Thoracic aorta (tissue), 2 donors: ENCODE results near the gene METTL4. TPM values are rescaled to one million over a fixed set of nuclear protein-coding genes. Genes with fewer than 3 reads are reported as not detected.
A peak's percentile ranks its signal among the peaks of the same experiment; 100 is the strongest.

ENCODE experiments used
- ATAC-seq: fragments of 150-250 bp; one replicate; pipeline ENCODE4 v1.8.0; 2017; ENCODE audit warnings: low read depth; ENCODE audit not compliant: insufficient number of reproducible peaks, low FRiP score
- DNase-seq: peaks from one replicate; pipeline ENCODE4 v3.0.0-alpha.2; 2020; ENCODE audit warnings: low spot score
- H3K27ac ChIP-seq, 2 donors: fragments of 200-600 bp; sonication (generic); 1 replicate in 1 of 2; 2 replicates in 1 of 2; pipeline ENCODE4 v1.5.1; 2016; ENCODE audit warnings: mild to moderate bottlenecking in 2 of 2, moderate library complexity in 2 of 2
- H3K27me3 ChIP-seq: fragments of 200-600 bp; sonication (generic); replicated peaks from 2 replicates; pipeline ENCODE4 v1.6.0; 2016; ENCODE audit warnings: mild to moderate bottlenecking; ENCODE audit not compliant: insufficient read depth
- H3K36me3 ChIP-seq: fragments of 200-600 bp; sonication (generic); one replicate; pipeline ENCODE4 v1.5.1; 2016
- H3K4me1 ChIP-seq, 2 donors: fragments of 200-600 bp; sonication (generic); 1 replicate in 1 of 2; 2 replicates in 1 of 2; pipeline versions ENCODE4 v1.5.1 to v1.6.0; 2016; ENCODE audit warnings: low read depth in 2 of 2, mild to moderate bottlenecking in 1 of 2; ENCODE audit not compliant: control insufficient read depth in 1 of 2
- H3K4me3 ChIP-seq: fragments of 200-600 bp; sonication (generic); 2 replicates; pipeline ENCODE4 v1.5.1; 2016; ENCODE audit warnings: mild to moderate bottlenecking
- H3K9me3 ChIP-seq: fragments of 200-600 bp; sonication (generic); 2 replicates; pipeline ENCODE4 v1.5.1; 2016
- CTCF ChIP-seq: fragments of 200-600 bp; sonication (generic); IDR thresholded peaks from one replicate; pipeline ENCODE4 v1.5.1; 2019; ENCODE audit warnings: antibody characterized with exemption
- total RNA-seq, 2 donors: library from RNA; depleted of rRNA; stranded (reverse); fragments of >200 nt; gene quantifications; one replicate each; pipeline versions ENCODE4 v1.1.0 to v1.2.3, GENCODE V29; 2016

The METTL4 gene
- total RNA-seq, result 10 to 100 TPM in 1 of 2 donors, 1 to 10 TPM in 1; 8.3 to 12.2 TPM

GRCh38 chr18:2571200-2572170 is at the start of gene METTL4, which contains the start of gene NDC80:
TSS of gene METTL4 (minus strand) at chr18:2571505. CDS start at chr18:2567216, 4,289 bp downstream.
TSS of gene NDC80 (plus strand) at chr18:2571557. CDS start at chr18:2572986, 1,429 bp downstream.
- Histone ChIP-seq H3K27ac (peak within 1 kb of the TSS; percentile 94 to 96), H3K36me3 (no peaks in the 10 kb centered on the region), H3K4me3 (peak within 1 kb of the TSS; percentile 84), H3K9me3 (no peaks in the 10 kb centered on the region), H3K4me1 (peaks cover 9 to 16% of the 10 kb centered on the region in 2 donors), H3K27me3 (no peaks in the 10 kb centered on the region)
- ATAC-seq (peak; percentile 92), DNase-seq (peak; percentile 25)
- TF ChIP-seq CTCF, result peak; percentile 3

- DNase-seq (no peak), ATAC-seq (no peak)
- H3K27me3 ChIP-seq, result no peaks in the 10 kb centered on the region
- no peak overlapping the region for H3K27ac ChIP-seq
- H3K9me3 ChIP-seq, result no peaks in the 10 kb centered on the region
- no peak overlapping the region for H3K4me3 ChIP-seq
- no peak for TF ChIP-seq CTCF
- no peaks in the 10 kb centered on the region for H3K4me1 ChIP-seq
- no peaks in the 10 kb centered on the region for H3K36me3 ChIP-seq
Observed at GRCh38 chr18:2618009-2618408, 46.7 kb upstream of the METTL4 start.

GRCh38 chr18:2617401-2617998 is 46.2 kb upstream of the METTL4 start:
- no peak for TF ChIP-seq CTCF
- Histone ChIP-seq H3K4me3 (no peak overlapping the region), H3K27me3 (no peaks in the 10 kb centered on the region), H3K27ac (no peak overlapping the region), H3K9me3 (no peaks in the 10 kb centered on the region), H3K4me1 (no peaks in the 10 kb centered on the region), H3K36me3 (no peaks in the 10 kb centered on the region)
- ATAC-seq (no peak), DNase-seq (no peak)

GRCh38 chr18:2612996-2613395 is 41.7 kb upstream of the METTL4 start:
- no peak for TF ChIP-seq CTCF
- Histone ChIP-seq H3K36me3 (no peaks in the 10 kb centered on the region), H3K9me3 (no peaks in the 10 kb centered on the region), H3K4me3 (no peak overlapping the region), H3K27ac (no peak overlapping the region), H3K4me1 (no peaks in the 10 kb centered on the region), H3K27me3 (no peaks in the 10 kb centered on the region)
- ATAC-seq (no peak), DNase-seq (no peak)

GRCh38 chr18:2610549-2610948 is 39.2 kb upstream of the METTL4 start:
- Histone ChIP-seq H3K4me3 (no peak overlapping the region), H3K9me3 (no peaks in the 10 kb centered on the region), H3K27ac (no peak overlapping the region), H3K4me1 (no peaks in the 10 kb centered on the region), H3K27me3 (no peaks in the 10 kb centered on the region), H3K36me3 (no peaks in the 10 kb centered on the region)
- TF ChIP-seq CTCF, result no peak
- DNase-seq (no peak), ATAC-seq (no peak)
